ENCODE results near the gene ICE1.
"Not testable (repeated sequence)": the region's sequence is repeated elsewhere in the genome, so short reads cannot be mapped to it uniquely, and the experiment has no call there.

Gene ICE1

DNA sequence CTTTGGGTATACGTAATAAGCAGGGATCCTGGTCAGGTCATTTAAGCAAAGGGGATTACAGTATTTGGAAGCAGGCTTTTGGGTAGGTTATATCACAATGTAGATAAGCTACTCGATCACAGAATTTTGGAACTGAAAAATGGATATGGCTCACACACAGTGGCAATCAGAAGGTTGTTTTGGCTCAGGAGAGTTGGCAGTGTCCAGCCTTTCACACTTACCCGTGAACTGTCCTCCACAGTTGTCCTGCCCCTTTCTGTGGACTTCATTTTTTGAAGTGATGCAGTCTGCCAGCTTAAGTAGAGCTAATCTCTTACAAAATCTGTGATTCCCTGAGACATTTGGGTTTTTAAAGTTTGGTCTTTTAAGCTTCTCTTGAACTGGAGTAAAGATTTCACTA lies 30.7 kb downstream of the ICE1 start:
- DNase-seq (ENCODE audit: low spot score): no peak

- DNase-seq (ENCODE audit: low spot score): no peak
Observed at GRCh38 chr5:5454391-5454790, 31.9 kb downstream of the ICE1 start.

- DNase-seq (ENCODE audit: low spot score): no peak
Observed at GRCh38 chr5:5456858-5457257, 34.4 kb downstream of the ICE1 start.

GRCh38 chr5:5460311-5460710 lies 37.8 kb downstream of the ICE1 start:
- no peak for DNase-seq (ENCODE audit: low spot score)

DNA sequence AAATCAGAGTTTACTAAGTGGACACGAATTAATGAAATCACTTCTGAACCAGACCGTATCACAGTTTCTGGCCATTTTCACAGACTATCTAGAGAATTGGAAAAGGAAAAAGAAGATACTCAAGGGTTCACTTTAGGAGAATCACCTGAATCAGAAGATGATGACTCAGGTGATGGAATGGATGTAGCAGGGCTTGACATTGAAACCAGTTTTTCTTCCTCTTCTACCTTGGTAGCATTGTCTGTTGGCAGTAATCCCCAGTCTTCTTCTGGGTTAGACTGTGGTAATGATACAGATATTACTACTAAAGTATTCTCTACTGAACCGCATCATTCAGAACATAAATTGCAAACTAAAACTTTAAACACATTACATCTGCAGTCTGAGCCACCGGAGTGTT lies 38.5 kb downstream of the ICE1 start:
- DNase-seq (ENCODE audit: low spot score): no peak

DNA sequence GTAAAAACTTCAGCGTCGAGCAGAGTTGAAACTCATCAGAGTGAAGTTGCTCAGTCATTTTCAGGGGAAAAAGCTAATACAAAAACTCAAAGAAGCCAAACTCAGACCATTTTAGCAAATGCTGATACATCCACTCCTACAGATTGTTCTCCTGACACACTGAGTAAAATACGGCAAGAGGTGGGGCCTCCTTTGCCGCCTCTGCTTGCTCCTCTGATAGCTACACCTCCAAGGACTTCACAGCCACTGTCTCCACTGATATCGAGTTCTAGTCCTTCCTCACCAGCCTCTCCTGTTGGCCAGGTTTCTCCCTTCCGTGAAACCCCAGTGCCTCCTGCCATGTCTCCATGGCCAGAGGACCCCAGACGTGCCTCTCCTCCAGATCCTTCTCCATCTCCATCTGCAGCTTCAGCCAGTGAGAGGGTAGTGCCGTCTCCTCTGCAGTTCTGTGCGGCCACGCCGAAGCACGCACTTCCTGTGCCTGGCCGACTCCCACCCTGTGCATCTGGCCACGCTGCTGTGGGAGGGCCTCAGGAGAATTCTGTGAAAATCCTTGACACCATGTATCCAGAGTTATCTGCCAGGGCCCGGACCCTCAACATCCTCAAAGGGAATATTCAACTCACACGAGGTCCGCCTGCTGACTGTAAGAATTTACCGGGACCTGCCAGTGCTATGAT lies 41.7 kb downstream of the ICE1 start:
- no peak for DNase-seq (ENCODE audit: low spot score)

GRCh38 chr5:5466227-5466626 lies 43.8 kb downstream of the ICE1 start:
- no peak for DNase-seq (ENCODE audit: low spot score)

- DNase-seq (ENCODE audit: low spot score): no peak
Observed at GRCh38 chr5:5467737-5468136, 45.3 kb downstream of the ICE1 start.

DNA sequence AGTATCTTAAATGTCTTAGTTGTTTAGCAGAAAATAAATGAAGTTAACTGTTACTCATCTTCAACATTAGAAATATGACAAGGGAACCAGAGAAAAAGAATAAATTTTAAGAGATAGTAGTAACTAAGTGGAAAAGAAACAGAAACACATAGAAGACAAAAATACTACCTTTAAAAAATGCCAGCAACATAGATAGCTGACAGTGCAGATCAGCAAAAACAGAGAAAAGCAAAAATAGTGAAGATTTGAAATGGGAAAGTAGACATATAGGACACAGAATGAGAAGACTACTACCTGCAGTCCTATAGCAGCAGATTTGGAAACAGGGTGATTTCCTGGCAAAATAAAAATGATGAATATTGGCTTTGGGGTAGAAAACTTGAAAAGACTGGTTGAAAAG lies 48.5 kb downstream of the ICE1 start:
- DNase-seq (ENCODE audit: low spot score): no peak

DNA sequence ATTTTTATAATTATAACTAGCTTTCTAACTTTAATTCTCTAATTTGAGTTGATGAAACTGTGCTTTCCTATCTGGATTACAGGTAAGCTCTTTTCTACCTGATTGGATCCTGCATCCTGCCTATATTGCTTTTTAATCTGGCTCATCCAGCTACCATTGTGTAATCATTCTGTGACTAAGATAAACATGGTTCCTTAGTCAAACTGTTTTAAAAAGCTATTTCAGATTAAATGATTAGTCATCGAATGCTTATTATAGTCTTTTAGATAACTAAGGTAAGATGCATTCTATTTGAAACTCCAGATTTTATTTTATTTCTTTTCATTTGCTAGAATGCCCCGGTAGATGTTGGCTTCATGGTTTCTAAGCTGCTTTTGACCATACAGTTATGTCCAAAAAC lies 50.7 kb downstream of the ICE1 start:
- DNase-seq (ENCODE audit: low spot score): no peak

GRCh38 chr5:5474961-5475360 lies 52.5 kb downstream of the ICE1 start:
- DNase-seq (ENCODE audit: low spot score): no peak

DNA sequence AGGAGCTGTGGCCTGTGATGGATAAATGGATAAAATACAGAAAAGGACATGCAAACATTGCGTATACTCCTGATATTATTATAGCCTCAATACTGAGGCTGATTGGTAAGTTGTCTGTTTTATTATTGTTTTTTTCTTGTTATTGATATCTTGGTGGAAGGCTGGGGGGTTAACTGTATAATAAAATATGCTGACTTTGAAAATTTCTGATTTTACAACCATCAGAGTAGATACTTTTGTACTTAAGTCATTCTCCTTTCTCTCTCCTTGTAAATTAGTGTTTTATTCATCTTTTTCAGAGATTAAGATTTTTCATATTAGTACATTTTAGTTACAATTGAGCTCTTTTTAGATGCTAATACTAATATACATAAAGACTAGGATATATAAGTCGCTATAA lies 53.5 kb downstream of the ICE1 start:
- no peak for DNase-seq (ENCODE audit: low spot score)

DNA sequence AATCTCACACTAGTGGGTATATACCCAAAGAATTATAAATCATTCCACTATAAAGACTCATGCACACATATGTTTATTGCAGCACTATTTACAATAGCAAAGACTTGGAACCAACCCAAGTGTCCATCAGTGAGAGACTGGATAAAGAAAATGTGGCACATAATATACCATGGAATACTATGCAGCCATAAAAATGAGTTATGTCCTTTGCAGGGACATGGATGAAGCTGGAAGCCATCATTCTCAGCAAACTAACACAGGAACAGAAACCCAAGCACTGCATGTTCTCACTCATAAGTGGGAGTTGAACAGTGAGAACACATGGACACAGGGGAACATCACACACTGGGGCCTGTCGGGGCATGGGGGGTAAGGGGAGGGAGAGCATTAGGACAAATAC lies 57.1 kb downstream of the ICE1 start:
- not testable (repeated sequence) for DNase-seq (ENCODE audit: low spot score)

DNA sequence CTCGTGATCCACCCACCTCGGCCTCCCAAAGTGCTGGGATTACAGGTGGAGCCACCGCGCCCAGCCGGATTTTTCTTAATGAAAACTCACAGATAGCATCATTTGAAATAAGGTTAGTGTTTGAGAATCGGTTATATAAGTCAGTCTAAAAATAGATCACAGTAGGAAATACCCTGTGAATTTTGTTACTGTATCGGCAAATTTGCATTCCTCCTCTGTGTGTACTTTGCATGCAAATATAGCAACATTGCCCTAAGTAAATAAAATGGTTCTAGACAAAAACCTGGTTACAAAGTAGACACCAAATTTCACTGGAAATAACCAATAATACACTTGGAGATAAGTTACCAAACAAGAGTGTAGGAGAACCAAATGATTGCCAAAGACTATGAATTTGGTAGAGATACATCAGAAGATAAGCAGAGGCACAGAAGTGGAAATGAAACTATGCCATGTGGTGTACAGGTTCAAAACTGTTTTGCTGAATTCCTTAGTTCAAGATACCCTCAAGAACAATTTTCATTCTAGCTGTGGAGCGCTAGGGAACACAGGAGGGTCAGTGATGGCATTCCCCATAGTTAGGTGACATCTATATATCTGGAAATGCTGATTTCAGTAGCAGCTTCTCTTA lies 58.1 kb downstream of the ICE1 start:
- no peak for DNase-seq (ENCODE audit: low spot score)

- no peak for DNase-seq (ENCODE audit: low spot score)
Observed at GRCh38 chr5:5481206-5481605, 58.7 kb downstream of the ICE1 start.

DNA sequence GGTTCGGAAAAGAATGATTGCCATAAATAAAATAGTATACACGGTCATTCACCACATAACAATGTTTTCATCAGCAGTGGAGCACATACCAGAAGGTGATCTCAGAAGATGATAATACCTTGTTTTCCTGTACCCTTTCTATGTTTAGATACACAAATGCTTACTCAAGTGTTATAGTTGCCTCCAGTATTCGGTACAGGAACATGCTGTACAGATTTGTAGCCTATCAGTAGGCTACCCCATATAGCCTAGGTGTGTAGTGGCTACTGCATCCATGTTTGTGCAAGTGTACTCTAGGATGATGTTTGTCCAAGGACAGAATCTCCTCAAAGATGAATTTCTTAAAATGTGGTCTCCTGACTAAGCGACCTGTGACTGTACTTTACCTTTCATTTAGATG lies 59.2 kb downstream of the ICE1 start:
- DNase-seq (ENCODE audit: low spot score): no peak

DNA sequence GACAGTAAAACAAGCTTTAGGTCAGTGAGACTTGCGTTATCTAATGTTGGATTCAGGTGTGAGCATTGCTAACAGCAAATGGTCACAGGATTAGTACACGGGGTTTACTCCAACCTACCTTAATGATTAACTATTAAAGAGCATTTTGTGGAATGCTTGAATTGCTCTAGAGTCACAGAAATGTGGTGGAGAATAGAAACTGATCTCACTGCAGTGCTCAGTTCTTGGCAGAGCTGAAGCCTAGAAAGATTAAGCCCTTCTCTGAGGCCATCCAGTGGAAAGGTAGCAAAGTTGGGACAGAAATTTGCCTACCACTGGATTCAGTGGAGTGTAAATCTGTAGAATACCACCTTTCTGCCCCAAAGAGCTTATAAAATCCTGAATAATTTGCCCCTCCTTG lies 60.9 kb downstream of the ICE1 start:
- DNase-seq (ENCODE audit: low spot score): no peak

GRCh38 chr5:5483880-5484598 lies 61.6 kb downstream of the ICE1 start:
- DNase-seq (ENCODE audit: low spot score): no peak

GRCh38 chr5:5486122-5486521 lies 63.6 kb downstream of the ICE1 start:
- no peak for DNase-seq (ENCODE audit: low spot score)

DNA sequence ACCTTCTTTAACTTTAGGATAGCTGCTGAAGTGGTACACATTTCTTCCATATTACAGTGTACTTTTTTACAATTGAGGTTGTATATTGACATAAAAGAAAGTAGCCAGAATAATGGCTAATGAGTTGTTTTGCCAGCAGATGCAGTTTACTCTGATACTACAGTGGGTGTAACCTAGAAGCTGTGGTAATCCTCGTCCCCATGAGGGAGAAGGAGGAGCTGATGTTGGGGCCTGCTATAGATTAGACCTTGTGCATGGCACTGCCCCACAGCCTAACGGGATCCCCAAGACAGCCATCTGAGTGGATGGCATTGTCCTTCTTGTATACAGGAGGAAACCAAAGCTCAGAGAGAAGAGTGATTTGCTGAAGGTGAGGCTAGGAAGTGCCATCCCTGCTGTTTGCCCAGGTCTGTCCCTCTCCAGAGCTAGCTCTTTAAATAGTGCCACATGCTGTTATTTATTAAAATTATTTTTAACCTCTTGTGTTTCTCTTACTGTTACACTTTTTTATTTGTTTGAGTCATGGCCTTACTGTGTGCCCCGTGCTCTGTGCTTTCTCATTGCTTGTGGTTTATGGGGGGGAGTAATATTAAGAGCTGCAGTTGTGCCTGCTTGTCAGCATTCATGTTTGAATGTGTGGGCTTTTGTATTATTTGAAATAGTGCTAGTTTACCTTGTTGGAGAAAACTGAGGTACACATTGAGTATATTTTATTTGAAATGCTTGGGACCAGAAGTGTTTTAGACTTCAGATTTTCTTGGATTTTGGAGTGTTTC lies 65.3 kb downstream of the ICE1 start:
- DNase-seq (ENCODE audit: low spot score): no peak

- no peak for DNase-seq (ENCODE audit: low spot score)
Observed at GRCh38 chr5:5490774-5491347, 68.4 kb downstream of the ICE1 start.
